ENCODE data around the gene NEIL3. TPM values are rescaled to one million over a fixed set of nuclear protein-coding genes. Genes with fewer than 3 reads are reported as not detected.

Gene NEIL3
- total and polyA plus RNA-seq, 10 donors, result 0.30 to 3.3 (median 1.8) TPM

- WGBS, 5 donors, result 68 to 89% (median 82%) methylated on average over 2 of the region's 2 CpGs
- H3K9me3 ChIP-seq, result no peaks in the 10 kb centered on the region
- intact Hi-C loops (cut with DNase I; ENCODE audit: low total_unique reads), result no loop called here
- H3K27me3 ChIP-seq (replicated peaks in 1 of 7), result peaks cover 0 to 7% (median 0%) of the 10 kb centered on the region in 7 donors
- DNase-seq, result no peak
- TF ChIP-seq CTCF (IDR thresholded peaks at IDR 0.05 in 8 of 11, conservative IDR thresholded peaks at IDR 0.05 in 3 of 11), result no peak
- no peak overlapping the region for H3K27ac ChIP-seq
- no peaks in the 10 kb centered on the region for H3K36me3 ChIP-seq
- H3K4me1 ChIP-seq, result peaks cover 0 to 5% (median 0%) of the 10 kb centered on the region in 6 donors
- no peak overlapping the region for H3K4me3 ChIP-seq
Observed at GRCh38 chr4:177396352-177396751, 86.7 kb downstream of the NEIL3 start.

- Histone ChIP-seq H3K27ac (no peak overlapping the region), H3K36me3 (no peaks in the 10 kb centered on the region)
- TF ChIP-seq POLR2AphosphoS5 (IDR thresholded peaks at IDR 0.05), result no peak
- no peak for TF ChIP-seq CTCF (IDR thresholded peaks at IDR 0.05 in 8 of 11, conservative IDR thresholded peaks at IDR 0.05 in 3 of 11)
- TF ChIP-seq POLR2A (IDR thresholded peaks at IDR 0.05), result no peak
Observed at GRCh38 chr4:177400030-177400429, 90.4 kb downstream of the NEIL3 start.

GRCh38 chr4:177401658-177402273 lies 92.1 kb downstream of the NEIL3 start:
- TF ChIP-seq POLR2AphosphoS5 (IDR thresholded peaks at IDR 0.05) (no peak), CTCF (IDR thresholded peaks at IDR 0.05 in 8 of 11, conservative IDR thresholded peaks at IDR 0.05 in 3 of 11) (no peak), POLR2A (IDR thresholded peaks at IDR 0.05) (no peak)
- Histone ChIP-seq H3K27me3 (replicated peaks in 1 of 7) (no peaks in the 10 kb centered on the region), H3K9me3 (no peaks in the 10 kb centered on the region), H3K4me3 (no peak overlapping the region), H3K27ac (no peak overlapping the region), H3K36me3 (no peaks in the 10 kb centered on the region), H3K4me1 (peaks cover 0 to 9% (median 0%) of the 10 kb centered on the region in 6 donors)
- WGBS, 5 donors, result 65 to 78% (median 71%) methylated on average over 5 of the region's 5 CpGs
- DNase-seq, result no peak
- intact Hi-C loops (cut with DNase I; ENCODE audit: low total_unique reads), result no loop called here

More at GRCh38 chr4:177400030-177400429, 90.4 kb downstream of the NEIL3 start:
- no peak for DNase-seq
- H3K4me1 ChIP-seq, result peaks cover 0 to 9% (median 0%) of the 10 kb centered on the region in 6 donors
- WGBS, 5 donors, result 41 to 66% (median 63%) methylated on average over 2 of the region's 2 CpGs
- H3K27me3 ChIP-seq (replicated peaks in 1 of 7), result no peaks in the 10 kb centered on the region
- no peaks in the 10 kb centered on the region for H3K9me3 ChIP-seq
- intact Hi-C loops (cut with DNase I; ENCODE audit: low total_unique reads), result no loop called here
- no peak overlapping the region for H3K4me3 ChIP-seq

GRCh38 chr4:177403746-177404145 lies 94.1 kb downstream of the NEIL3 start:
- intact Hi-C loops (cut with DNase I; ENCODE audit: low total_unique reads), result no loop called here

More at GRCh38 chr4:177403746-177404145, 94.1 kb downstream of the NEIL3 start:
- H3K4me3 ChIP-seq, result no peak overlapping the region
- TF ChIP-seq CTCF (IDR thresholded peaks at IDR 0.05 in 8 of 11, conservative IDR thresholded peaks at IDR 0.05 in 3 of 11), result no peak
- TF ChIP-seq POLR2AphosphoS5 (IDR thresholded peaks at IDR 0.05), result no peak
- no peak for TF ChIP-seq POLR2A (IDR thresholded peaks at IDR 0.05)
- no peaks in the 10 kb centered on the region for H3K9me3 ChIP-seq
- no peak for DNase-seq
- no peak overlapping the region for H3K27ac ChIP-seq
- H3K27me3 ChIP-seq (replicated peaks in 1 of 7), result no peaks in the 10 kb centered on the region
- H3K4me1 ChIP-seq, result peaks cover 0 to 9% (median 0%) of the 10 kb centered on the region in 6 donors
- no peaks in the 10 kb centered on the region for H3K36me3 ChIP-seq
- 74 to 87% (median 80%) methylated on average over 6 of the region's 6 CpGs for WGBS, 5 donors
